HFF-Myc (cell line): ENCODE results near the gene DGCR2.
"Not testable (repeated sequence)": the region's sequence is repeated elsewhere in the genome, so short reads cannot be mapped to it uniquely, and the experiment has no call there.

ENCODE experiments used
- DNase-seq: peaks from one replicate; pipeline ENCODE4 v3.0.0-alpha.2; 2011; ENCODE audit warnings: low read depth; ENCODE audit errors: extremely low read depth
- H3K4me3 ChIP-seq: replicated peaks from 2 replicates; pipeline ENCODE4 v1.5.1; 2011; ENCODE audit warnings: low read depth, mild to moderate bottlenecking, control low read depth, low read length
- CTCF ChIP-seq: IDR thresholded peaks from 2 replicates; pipeline ENCODE4 v1.5.1; 2012; ENCODE audit warnings: mild to moderate bottlenecking, low read depth, low read length, control low read depth; ENCODE audit errors: missing control alignments

DGCR2 gene

DNA sequence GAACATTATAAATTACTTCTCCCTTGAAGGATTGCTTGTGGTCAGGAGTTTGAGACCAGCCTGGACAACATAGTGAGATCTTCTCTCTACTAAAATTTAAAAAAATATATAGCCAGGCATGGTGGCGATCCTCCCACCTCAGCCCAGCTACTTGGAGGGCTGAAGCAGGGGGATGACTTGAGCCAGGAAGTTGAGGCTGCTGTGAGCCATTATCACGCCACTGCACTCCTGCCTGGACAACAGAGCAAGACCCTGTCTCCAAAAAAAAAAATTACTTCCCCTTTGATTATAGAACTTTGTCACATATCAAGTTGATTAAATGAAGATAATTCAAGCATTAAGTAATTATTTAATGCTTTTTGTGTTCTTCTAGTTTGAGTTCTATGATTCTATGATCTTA lies 121.0 kb downstream of the DGCR2 start:
- no peak overlapping the region for H3K4me3 ChIP-seq
- no peak for DNase-seq
- TF ChIP-seq CTCF = no peak

GRCh38 chr22:19000106-19000505 lies 122.1 kb downstream of the DGCR2 start:
- not testable (repeated sequence) for H3K4me3 ChIP-seq, DNase-seq

DNA sequence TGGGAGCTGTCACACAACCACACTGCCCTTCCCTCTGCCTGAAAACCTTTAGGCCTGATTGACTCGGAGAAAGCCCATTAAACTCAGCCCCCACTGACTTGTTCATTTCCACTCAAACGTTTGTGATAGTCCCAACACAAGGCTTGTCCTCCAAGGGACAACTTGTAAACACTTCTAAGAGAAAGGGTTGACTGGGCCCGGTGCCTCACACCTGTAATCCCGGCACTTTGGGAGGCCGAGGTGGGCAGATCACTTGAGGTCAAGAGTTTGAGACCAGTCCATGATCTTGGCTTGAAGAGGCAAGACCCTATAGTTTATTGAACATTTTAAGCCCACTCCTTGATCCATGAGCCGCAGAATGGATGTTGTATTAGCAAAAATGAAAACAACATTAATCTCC lies 122.8 kb downstream of the DGCR2 start:
- H3K4me3 ChIP-seq = no peak overlapping the region
- no peak for TF ChIP-seq CTCF
- no peak for DNase-seq

DNA sequence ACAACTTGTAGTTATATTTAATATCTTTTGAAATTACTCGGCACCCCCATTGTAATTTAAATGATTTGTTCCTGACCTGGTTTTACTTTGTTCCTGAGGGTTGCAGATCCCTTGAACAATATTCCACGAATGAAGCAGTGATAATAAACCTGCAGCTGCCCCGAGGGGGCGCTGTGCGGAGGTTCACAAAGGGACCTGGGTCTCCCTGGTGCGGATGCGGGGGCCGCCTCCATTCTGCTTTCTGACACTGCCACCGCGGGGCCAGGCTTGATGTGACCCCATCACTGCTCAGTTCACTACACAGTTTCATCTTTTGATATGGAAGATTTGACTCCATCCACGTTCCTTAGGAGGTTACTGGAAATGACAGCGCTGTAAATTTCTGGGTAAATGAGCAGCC lies 123.2 kb downstream of the DGCR2 start:
- DNase-seq = no peak
- no peak overlapping the region for H3K4me3 ChIP-seq
- TF ChIP-seq CTCF = peak; percentile 45

DNA sequence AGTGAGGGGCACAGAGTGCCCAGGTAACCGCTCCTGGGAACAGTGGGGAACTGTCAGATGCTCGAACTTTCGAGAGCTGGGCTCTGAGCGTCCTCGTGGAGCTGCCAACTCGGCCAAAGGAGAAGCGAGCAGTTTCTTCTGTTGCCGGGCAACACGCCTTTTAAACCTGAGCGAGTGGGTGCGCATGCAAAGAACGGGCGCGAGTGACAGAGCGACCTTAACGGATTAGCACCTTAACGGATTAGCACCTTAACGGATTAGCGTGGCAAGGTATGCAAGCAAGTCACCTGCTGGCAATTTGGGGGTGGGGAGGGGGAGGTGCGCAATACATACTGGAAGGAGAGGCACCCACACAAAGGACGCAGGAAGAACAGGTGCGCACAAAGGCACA lies 124.3 kb downstream of the DGCR2 start:
- H3K4me3 ChIP-seq = no peak overlapping the region
- no peak for DNase-seq
- no peak for TF ChIP-seq CTCF

DNA sequence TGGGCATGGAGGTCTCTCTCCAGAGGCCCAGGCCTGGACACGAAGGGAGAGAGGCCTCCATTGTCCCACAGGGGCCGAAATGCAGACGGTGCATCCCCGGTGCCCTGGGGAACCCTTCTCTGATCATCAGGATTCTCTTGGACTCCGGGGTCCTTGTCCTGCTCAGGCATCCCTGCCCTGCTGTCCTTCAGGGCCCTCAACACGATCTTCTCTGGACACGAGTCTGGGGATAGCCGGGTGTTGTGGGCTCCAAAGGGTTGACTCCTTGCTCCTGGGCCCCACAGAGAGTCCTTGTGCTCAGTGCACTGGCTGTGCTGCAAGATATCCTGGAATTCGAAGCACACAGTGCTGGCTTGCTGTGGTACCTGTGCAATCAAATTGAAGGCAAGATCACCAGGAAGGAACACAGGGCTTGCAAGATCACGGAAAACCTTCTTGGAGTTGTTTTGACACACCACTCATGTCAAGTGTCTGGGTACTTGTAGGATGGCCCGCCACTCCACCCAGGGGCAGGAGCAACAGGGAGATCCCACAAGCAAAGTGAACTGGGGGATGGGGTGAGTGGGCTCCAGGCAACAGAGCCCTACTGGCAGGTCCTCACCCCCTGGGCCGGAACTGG lies 124.8 kb downstream of the DGCR2 start:
- DNase-seq = no peak
- TF ChIP-seq CTCF = no peak

GRCh38 chr22:18996376-18996900 lies 125.8 kb downstream of the DGCR2 start:
- no peak overlapping the region for H3K4me3 ChIP-seq
- DNase-seq = no peak
- TF ChIP-seq CTCF = no peak

More for the DNA sequence above, 124.8 kb downstream of the DGCR2 start:
- H3K4me3 ChIP-seq = no peak overlapping the region
